ENCODE data around the gene FLRT3. TPM values are rescaled to one million over a fixed set of nuclear protein-coding genes. Genes with fewer than 3 reads are reported as not detected.

FLRT3 gene
- total and polyA plus RNA-seq, 10 donors = 0.02 to 0.34 (median 0.10) TPM; not detected in 1

DNA sequence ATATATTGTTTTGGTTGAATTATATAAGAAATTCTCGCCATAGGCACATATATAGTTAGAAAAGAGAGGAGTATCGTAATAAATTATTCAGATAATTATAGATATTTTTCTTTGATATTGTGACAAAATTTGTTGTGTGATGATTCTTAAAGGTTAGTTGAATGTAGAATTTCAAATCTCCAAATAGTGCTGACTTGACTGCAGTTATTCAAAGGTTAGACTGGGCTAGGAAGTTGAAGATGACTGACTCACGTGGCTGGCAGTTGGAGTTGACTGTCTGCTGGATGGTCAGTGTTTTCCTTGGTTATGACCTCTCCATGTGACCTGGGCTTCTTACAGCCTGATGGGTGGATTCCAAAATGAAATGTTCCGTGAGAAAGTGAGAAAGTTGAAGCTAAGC is 55.3 kb downstream of the FLRT3 start:
- Histone ChIP-seq H3K36me3 (no peaks in the 10 kb centered on the region), H3K27ac (no peak overlapping the region), H3K27me3 (replicated peaks in 1 of 7) (no peaks in the 10 kb centered on the region), H3K4me1 (no peaks in the 10 kb centered on the region), H3K4me3 (no peak overlapping the region), H3K9me3 (no peaks in the 10 kb centered on the region)
- intact Hi-C loops (cut with DNase I; ENCODE audit: low total_unique reads) = no loop called here
- TF ChIP-seq POLR2A (IDR thresholded peaks at IDR 0.05) (no peak), POLR2AphosphoS5 (IDR thresholded peaks at IDR 0.05) (no peak)
- TF ChIP-seq, protein P1, sequence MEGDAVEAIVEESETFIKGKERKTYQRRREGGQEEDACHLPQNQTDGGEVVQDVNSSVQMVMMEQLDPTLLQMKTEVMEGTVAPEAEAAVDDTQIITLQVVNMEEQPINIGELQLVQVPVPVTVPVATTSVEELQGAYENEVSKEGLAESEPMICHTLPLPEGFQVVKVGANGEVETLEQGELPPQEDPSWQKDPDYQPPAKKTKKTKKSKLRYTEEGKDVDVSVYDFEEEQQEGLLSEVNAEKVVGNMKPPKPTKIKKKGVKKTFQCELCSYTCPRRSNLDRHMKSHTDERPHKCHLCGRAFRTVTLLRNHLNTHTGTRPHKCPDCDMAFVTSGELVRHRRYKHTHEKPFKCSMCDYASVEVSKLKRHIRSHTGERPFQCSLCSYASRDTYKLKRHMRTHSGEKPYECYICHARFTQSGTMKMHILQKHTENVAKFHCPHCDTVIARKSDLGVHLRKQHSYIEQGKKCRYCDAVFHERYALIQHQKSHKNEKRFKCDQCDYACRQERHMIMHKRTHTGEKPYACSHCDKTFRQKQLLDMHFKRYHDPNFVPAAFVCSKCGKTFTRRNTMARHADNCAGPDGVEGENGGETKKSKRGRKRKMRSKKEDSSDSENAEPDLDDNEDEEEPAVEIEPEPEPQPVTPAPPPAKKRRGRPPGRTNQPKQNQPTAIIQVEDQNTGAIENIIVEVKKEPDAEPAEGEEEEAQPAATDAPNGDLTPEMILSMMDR (IDR thresholded peaks at IDR 0.05 in 8 of 11, conservative IDR thresholded peaks at IDR 0.05 in 3 of 11) = no peak
- WGBS, 5 donors = 79 to 88% (median 83%) methylated on average over 4 of the region's 4 CpGs
- no peak for DNase-seq

Small RNA genes lying within 50 kb of the gene (small RNA-seq; reads per million reads assigned to genes)
- gene RNU6-228P = 0 reads per million in 4 donors

Data from spleen (tissue), 11 donors.